A673 (cell line): ENCODE results near the gene PSMG4. TPM values are rescaled to one million over a fixed set of nuclear protein-coding genes. Genes with fewer than 3 reads are reported as not detected.

Source experiments
- BruUV-seq: library from RNA; stranded (reverse); fragments of 400-500 nt; replicated peaks from 2 replicates; lab custom pipeline; 2021; lab: Mats Ljungman, UMichigan
- CTCF ChIA-PET: fragments of 300-600 bp; sonication (Branson Sonifier 250); formaldehyde crosslinking; loops from one replicate; lab custom pipeline; 2022; ENCODE audit warnings: antibody characterized with exemption; lab: Charles Lee
- POLR2A ChIA-PET: fragments of 300-600 bp; sonication (Branson Sonifier 250); formaldehyde crosslinking; loops from one replicate; lab custom pipeline; 2022; ENCODE audit warnings: antibody characterized with exemption; ENCODE audit not compliant: low non-redundant PET; lab: Charles Lee
- DNase-seq: peaks from one replicate; pipeline ENCODE4 v3.0.0-alpha.2; 2015; ENCODE audit warnings: low spot score
- H3K27ac ChIP-seq: fragments of 200-600 bp; sonication (generic); 2 replicates; pipeline ENCODE4 v1.5.1; 2016; ENCODE audit warnings: mixed run types, low read depth, mild to moderate bottlenecking, mixed read lengths, antibody characterized with exemption, low read length; ENCODE audit not compliant: poor library complexity, severe bottlenecking
- H3K27me3 ChIP-seq: fragments of 200-600 bp; sonication (generic); replicated peaks from 2 replicates; pipeline ENCODE4 v1.6.1; 2017; ENCODE audit warnings: mixed run types, low read depth, mild to moderate bottlenecking, mixed read lengths, antibody characterized with exemption, low read length; ENCODE audit not compliant: insufficient read depth, poor library complexity
- H3K36me3 ChIP-seq: fragments of 200-600 bp; sonication (generic); 2 replicates; pipeline ENCODE4 v1.6.1; 2016; ENCODE audit warnings: mixed run types, mild to moderate bottlenecking, mixed read lengths, antibody characterized with exemption, low read length; ENCODE audit not compliant: insufficient read depth, poor library complexity, severe bottlenecking
- H3K4me1 ChIP-seq: fragments of 200-600 bp; sonication (generic); 2 replicates; pipeline ENCODE4 v1.6.1; 2017; ENCODE audit warnings: mixed run types, mild to moderate bottlenecking, mixed read lengths, antibody characterized with exemption, low read length; ENCODE audit not compliant: insufficient read depth, poor library complexity, severe bottlenecking
- H3K4me3 ChIP-seq: fragments of 200-600 bp; sonication (generic); 2 replicates; pipeline ENCODE4 v1.5.1; 2016; ENCODE audit warnings: low read depth, mixed run types, mild to moderate bottlenecking, mixed read lengths, low read length; ENCODE audit not compliant: poor library complexity, severe bottlenecking
- H3K9me3 ChIP-seq: fragments of 200-600 bp; sonication (generic); 2 replicates; pipeline ENCODE4 v1.6.1; 2016; ENCODE audit warnings: mixed run types, low read depth, mild to moderate bottlenecking, mixed read lengths, antibody characterized with exemption, low read length; ENCODE audit not compliant: poor library complexity, severe bottlenecking
- EZH2 ChIP-seq: fragments of 200-600 bp; sonication (generic); IDR thresholded peaks from 2 replicates; pipeline ENCODE4 v1.6.1; 2017; ENCODE audit warnings: borderline replicate concordance, low read depth, mild to moderate bottlenecking, mixed read lengths, antibody characterized with exemption, low read length; ENCODE audit not compliant: poor library complexity, severe bottlenecking
- intact Hi-C: fragments of 100-400 bp; cut with micrococcal nuclease; formaldehyde crosslinking; loops from one replicate; pipeline ENCODE4 v1.10.0; 2022; ENCODE audit not compliant: unreplicated experiment
- total RNA-seq: library from RNA; stranded (reverse); gene quantifications from 2 replicates; pipeline ENCODE4 v1.2.3, GENCODE V29; 2021
- TF ChIP-seq, protein P1 (sequence below): fragments of 300-800, 200-600 bp; sonication (generic); conservative IDR thresholded peaks from 2 replicates; pipeline ENCODE4 v1.5.1; 2017; ENCODE audit warnings: low read depth, mild to moderate bottlenecking, antibody characterized with exemption, low read length, moderate library complexity, mixed read lengths

PSMG4 gene
- total RNA-seq, 1 experiment from 2014 or later = 34.4 TPM

DNA sequence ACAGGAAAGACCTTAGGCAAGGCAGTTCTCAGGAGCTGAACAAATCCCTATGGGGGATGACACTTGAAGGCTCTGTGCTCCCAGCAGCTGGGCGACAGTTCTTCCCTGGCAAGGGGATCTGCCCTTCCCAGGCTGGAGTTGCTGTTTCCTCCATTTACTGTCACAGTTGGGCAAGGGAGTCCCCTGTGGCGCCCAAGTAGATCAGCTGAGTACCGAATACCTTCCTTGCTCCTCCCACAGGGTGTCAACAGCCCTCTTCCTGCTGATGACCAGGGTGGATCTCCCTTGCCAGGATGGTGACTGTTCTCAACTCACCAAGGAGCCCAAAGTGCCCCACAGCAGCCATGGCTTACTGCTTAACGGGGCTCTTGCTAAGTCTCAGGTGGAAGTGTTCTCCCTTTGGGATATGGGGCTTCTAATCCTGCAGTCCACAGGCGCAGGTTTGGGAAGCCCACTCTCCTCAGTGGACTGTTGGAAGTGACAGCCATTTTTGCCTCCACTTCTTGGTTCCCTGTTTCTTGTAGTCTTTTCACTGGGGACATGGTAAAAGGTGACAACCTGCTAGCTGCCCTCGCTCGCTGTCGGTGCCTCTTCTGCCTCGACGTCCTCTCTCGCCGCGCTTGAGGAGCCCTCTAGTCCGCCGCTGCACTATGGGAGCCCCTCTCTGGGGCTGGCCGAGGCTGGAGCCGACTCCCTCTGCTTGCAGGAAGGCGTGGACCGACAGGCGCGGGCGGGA is 5.7 kb upstream of the PSMG4 start:
- intact Hi-C loops = loop anchor here (5.0 to 10.0 kb wide), 2 partner anchors 98 to 256 kb away; partner anchors contain the start of genes NQO2 and TUBB2A
- no peak for DNase-seq

DNA sequence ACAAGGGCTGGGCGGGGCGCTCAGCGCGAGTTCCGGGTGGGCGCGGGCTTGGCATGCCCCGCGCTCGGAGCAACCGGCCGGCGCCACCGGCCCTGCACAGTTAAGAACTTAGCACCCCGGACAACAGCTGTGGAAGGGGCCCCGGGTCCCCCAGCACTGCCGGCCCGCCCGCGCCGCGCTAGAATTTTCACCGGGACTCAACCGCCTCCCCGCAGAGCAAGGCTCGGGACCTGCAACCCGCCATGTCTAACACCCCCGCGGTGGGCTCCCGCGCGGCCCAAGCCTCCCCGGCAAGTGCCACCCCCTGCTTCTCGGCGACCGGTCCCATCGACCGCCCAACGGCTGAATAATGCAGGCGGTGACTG is 5.2 kb upstream of the PSMG4 start:
- no peak overlapping the region for H3K27ac ChIP-seq
- POLR2A ChIA-PET = no interaction called here
- no peak for TF ChIP-seq EZH2
- TF ChIP-seq, protein P1, sequence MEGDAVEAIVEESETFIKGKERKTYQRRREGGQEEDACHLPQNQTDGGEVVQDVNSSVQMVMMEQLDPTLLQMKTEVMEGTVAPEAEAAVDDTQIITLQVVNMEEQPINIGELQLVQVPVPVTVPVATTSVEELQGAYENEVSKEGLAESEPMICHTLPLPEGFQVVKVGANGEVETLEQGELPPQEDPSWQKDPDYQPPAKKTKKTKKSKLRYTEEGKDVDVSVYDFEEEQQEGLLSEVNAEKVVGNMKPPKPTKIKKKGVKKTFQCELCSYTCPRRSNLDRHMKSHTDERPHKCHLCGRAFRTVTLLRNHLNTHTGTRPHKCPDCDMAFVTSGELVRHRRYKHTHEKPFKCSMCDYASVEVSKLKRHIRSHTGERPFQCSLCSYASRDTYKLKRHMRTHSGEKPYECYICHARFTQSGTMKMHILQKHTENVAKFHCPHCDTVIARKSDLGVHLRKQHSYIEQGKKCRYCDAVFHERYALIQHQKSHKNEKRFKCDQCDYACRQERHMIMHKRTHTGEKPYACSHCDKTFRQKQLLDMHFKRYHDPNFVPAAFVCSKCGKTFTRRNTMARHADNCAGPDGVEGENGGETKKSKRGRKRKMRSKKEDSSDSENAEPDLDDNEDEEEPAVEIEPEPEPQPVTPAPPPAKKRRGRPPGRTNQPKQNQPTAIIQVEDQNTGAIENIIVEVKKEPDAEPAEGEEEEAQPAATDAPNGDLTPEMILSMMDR = no peak
- BruUV-seq = no TSS peak
- no peak overlapping the region for H3K4me3 ChIP-seq
- no peaks in the 10 kb centered on the region for H3K36me3 ChIP-seq
- H3K27me3 ChIP-seq = no peaks in the 10 kb centered on the region
- CTCF ChIA-PET = interaction anchor here (0.6 kb wide), 1 partner anchor 595 kb away, joined by 5 read pairs; no protein-coding TSS in a partner anchor
- intact Hi-C loops = loop anchor here (5.0 to 10.0 kb wide), 2 partner anchors 99 to 256 kb away; partner anchors contain the start of genes NQO2 and TUBB2A
- H3K4me1 ChIP-seq = no peaks in the 10 kb centered on the region
- no peaks in the 10 kb centered on the region for H3K9me3 ChIP-seq
- no peak for DNase-seq

More for the DNA sequence above, 5.7 kb upstream of the PSMG4 start:
- no peaks in the 10 kb centered on the region for H3K36me3 ChIP-seq
- no peak overlapping the region for H3K4me3 ChIP-seq
- no peaks in the 10 kb centered on the region for H3K9me3 ChIP-seq
- ChIA-PET CTCF (interaction anchor here (0.6 kb wide), 1 partner anchor 596 kb away, joined by 5 read pairs; no protein-coding TSS in a partner anchor), POLR2A (no interaction called here)
- no peaks in the 10 kb centered on the region for H3K4me1 ChIP-seq
- H3K27ac ChIP-seq = no peak overlapping the region
- H3K27me3 ChIP-seq = no peaks in the 10 kb centered on the region
- BruUV-seq = no TSS peak
- no peak for TF ChIP-seq EZH2
- TF ChIP-seq, protein P1 = no peak

DNA sequence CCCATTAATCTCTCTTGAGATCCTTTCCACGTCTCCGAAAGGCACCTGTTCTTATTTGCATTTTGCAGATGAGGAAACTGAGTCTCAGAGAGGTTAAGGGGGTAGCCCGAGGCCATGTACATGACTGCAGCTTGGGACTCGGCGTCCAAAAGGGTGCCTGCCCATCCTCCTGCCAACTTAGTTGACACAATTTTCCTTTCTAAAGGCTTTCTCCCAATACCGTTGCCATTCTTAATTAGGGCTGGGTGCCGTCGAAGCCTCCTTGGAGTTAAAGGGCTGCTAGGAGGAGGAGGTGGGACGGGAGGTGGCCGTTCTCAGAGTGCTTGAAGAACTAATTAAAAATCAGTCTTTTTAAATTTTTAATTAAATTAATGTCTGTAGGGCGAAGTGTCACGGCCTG is 546 bp upstream of the PSMG4 start:
- no peak for DNase-seq
- H3K4me1 ChIP-seq = peaks cover 13% of the 10 kb centered on the region
- CTCF ChIA-PET = interaction anchor here (0.5 to 1.1 kb wide), 2 partner anchors 9 to 591 kb away, joined by 3 read pairs; partner anchors contain the start of gene FAM50B
- POLR2A ChIA-PET = no interaction called here
- no peak for TF ChIP-seq EZH2
- TF ChIP-seq, protein P1 = no peak
- peak overlapping the region; percentile 84 for H3K4me3 ChIP-seq
- BruUV-seq = no TSS peak
- intact Hi-C loops = loop anchor here (10.0 kb wide), 1 partner anchor 103 kb away; the partner anchor contains the start of gene TUBB2A
- no peaks in the 10 kb centered on the region for H3K9me3 ChIP-seq
- no peak overlapping the region for H3K27ac ChIP-seq
- H3K27me3 ChIP-seq = no peaks in the 10 kb centered on the region
- no peaks in the 10 kb centered on the region for H3K36me3 ChIP-seq
